ENCODE measurements around the gene ASAP2. TPM values are rescaled to one million over a fixed set of nuclear protein-coding genes. Genes with fewer than 3 reads are reported as not detected.

ASAP2 gene
- total RNA-seq, 1 experiment from 2014 or later, result 12.6 TPM

DNA sequence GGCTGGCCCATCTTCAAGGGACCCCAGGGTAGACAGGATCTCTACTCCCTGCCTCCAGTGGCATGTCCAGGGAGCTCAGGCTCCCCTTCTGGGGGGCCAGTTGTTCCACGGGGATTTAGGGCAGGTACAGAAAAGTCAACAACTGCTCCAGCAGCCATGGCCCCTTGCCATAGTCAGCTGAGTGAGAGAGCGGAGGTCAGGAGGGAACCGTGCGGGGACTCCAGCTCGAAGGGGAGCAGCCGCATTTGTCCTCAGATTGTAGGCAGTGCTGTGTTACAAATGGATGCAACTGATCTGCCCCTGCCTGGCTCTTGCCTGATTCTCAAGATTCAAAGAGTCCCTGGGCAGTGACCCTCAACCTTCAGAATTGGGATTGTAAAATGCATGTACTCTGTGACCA is 166.9 kb downstream of the ASAP2 start:
- Histone ChIP-seq H2AFZ (ENCODE audit: low read length) (no peak overlapping the region), H3K18ac (ENCODE audit: insufficient read length, low read depth, low read length) (no peak overlapping the region), H3K23me2 (ENCODE audit: insufficient read length, low read depth, low read length, poor library complexity, severe bottlenecking) (no peaks in the 10 kb centered on the region), H2AK5ac (ENCODE audit: insufficient read length, low read length) (no peak overlapping the region), H4K8ac (replicated peaks; ENCODE audit: insufficient read length, low read depth, low read length) (no peak overlapping the region), H3K4me2 (ENCODE audit: insufficient read depth, insufficient read length, low read length) (no peak overlapping the region), H2BK20ac (ENCODE audit: low read depth, low read length, poor library complexity, severe bottlenecking) (no peak overlapping the region), H3K4me1 (ENCODE audit: insufficient read depth, low read length) (peaks cover 6% of the 10 kb centered on the region; the same call in 1 of the 2 replicates), H3K14ac (ENCODE audit: insufficient read depth, low read length) (no peak overlapping the region), H3K4ac (ENCODE audit: low read depth, low read length) (no peak overlapping the region), H3K27me3 (ENCODE audit: insufficient read depth, low read length) (no peaks in the 10 kb centered on the region), H3T11ph (ENCODE audit: low read length) (no peak overlapping the region), H2BK12ac (ENCODE audit: insufficient read length, low read depth, low read length) (no peak overlapping the region), H3K56ac (ENCODE audit: insufficient read length, low read depth, low read length) (no peak overlapping the region), H4K5ac (ENCODE audit: insufficient read length, low read depth, low read length) (no peak overlapping the region), H2BK120ac (ENCODE audit: low read depth, low read length, poor library complexity, severe bottlenecking) (no peak overlapping the region), H3K9ac (ENCODE audit: extremely low read depth, insufficient read length, low read length) (no peak overlapping the region), H4K20me1 (ENCODE audit: control insufficient read depth, insufficient read depth, insufficient read length) (peaks cover 3% of the 10 kb centered on the region), H3K79me2 (ENCODE audit: insufficient read depth, low read length) (no peaks in the 10 kb centered on the region), H3K79me1 (ENCODE audit: insufficient read depth, low read depth, low read length, poor library complexity, severe bottlenecking) (no peaks in the 10 kb centered on the region), H3K27ac (ENCODE audit: insufficient read length, low read depth, low read length) (no peak overlapping the region), H4K91ac (ENCODE audit: insufficient read length, low read depth, low read length) (no peak overlapping the region), H3K23ac (ENCODE audit: insufficient read length, low read depth, low read length) (no peak overlapping the region), H3K9me3 (ENCODE audit: control insufficient read depth, low read depth, low read length) (no peaks in the 10 kb centered on the region), H2BK5ac (ENCODE audit: insufficient read length, low read length) (no peak overlapping the region), H2BK15ac (ENCODE audit: low read depth, low read length) (no peak overlapping the region)
- no CpG with 5 or more reads among the region's 6 CpGs for WGBS (ENCODE audit: extremely low coverage, insufficient read length, low lambda C conversion rate)
- H3K4me1 Mint-ChIP-seq, result peaks cover 7 to 9% of the 10 kb centered on the region in 2 experiments; a peak in 2 of 4 replicates
- no peak for DNase-seq
- H3K36me3 Mint-ChIP-seq (ENCODE audit: insufficient read depth in 1 of 3, low read depth in 3 of 3), result peaks cover 18 to 41% (median 23%) of the 10 kb centered on the region in 3 experiments; a peak in 5 of 7 replicates
- no peaks in the 10 kb centered on the region; the same call in 1 of the 2 replicates for H3K27me3 Mint-ChIP-seq (ENCODE audit: low read depth)
- no peak overlapping the region for H3K4me3 Mint-ChIP-seq
- H3K9me3 Mint-ChIP-seq, result no peaks in the 10 kb centered on the region
- no peak overlapping the region for H3K27ac Mint-ChIP-seq
- TF ChIP-seq, protein P1, sequence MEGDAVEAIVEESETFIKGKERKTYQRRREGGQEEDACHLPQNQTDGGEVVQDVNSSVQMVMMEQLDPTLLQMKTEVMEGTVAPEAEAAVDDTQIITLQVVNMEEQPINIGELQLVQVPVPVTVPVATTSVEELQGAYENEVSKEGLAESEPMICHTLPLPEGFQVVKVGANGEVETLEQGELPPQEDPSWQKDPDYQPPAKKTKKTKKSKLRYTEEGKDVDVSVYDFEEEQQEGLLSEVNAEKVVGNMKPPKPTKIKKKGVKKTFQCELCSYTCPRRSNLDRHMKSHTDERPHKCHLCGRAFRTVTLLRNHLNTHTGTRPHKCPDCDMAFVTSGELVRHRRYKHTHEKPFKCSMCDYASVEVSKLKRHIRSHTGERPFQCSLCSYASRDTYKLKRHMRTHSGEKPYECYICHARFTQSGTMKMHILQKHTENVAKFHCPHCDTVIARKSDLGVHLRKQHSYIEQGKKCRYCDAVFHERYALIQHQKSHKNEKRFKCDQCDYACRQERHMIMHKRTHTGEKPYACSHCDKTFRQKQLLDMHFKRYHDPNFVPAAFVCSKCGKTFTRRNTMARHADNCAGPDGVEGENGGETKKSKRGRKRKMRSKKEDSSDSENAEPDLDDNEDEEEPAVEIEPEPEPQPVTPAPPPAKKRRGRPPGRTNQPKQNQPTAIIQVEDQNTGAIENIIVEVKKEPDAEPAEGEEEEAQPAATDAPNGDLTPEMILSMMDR (conservative IDR thresholded peaks at IDR 0.05), result no peak

Measured in H9 (cell line).